Neural cell (in vitro differentiated cells): ENCODE data around the gene STUB1. TPM values are rescaled to one million over a fixed set of nuclear protein-coding genes. Genes with fewer than 3 reads are reported as not detected.

Experiments used
- H2AFZ ChIP-seq: fragments of 200-600, 300-800 bp; sonication (generic), shearing (Covaris generic); 2 replicates; pipeline ENCODE4 v1.6.0; 2014; ENCODE audit warnings: low read depth, mild to moderate bottlenecking, antibody characterized with exemption, low read length, moderate library complexity
- H3F3A ChIP-seq: fragments of 200-600 bp; shearing (Covaris generic); 2 replicates; pipeline ENCODE4 v1.6.1; 2016; ENCODE audit warnings: mild to moderate bottlenecking, moderate library complexity, mixed read lengths, antibody characterized with exemption, low read length; ENCODE audit not compliant: insufficient read depth, poor library complexity, severe bottlenecking
- H3K27ac ChIP-seq: fragments of 200-600, 300-800 bp; sonication (generic), shearing (Covaris generic); 2 replicates; pipeline ENCODE4 v1.5.1; 2014; ENCODE audit warnings: mild to moderate bottlenecking, low read length, moderate library complexity
- H3K27me3 ChIP-seq: fragments of 300-800, 200-600 bp; sonication (generic), shearing (Covaris generic); 2 replicates; pipeline ENCODE4 v1.6.0; 2014; ENCODE audit warnings: mild to moderate bottlenecking, low read depth, low read length, moderate library complexity; ENCODE audit not compliant: insufficient read depth
- H3K36me3 ChIP-seq: fragments of 300-800, 200-600 bp; sonication (generic), shearing (Covaris generic); 2 replicates; pipeline ENCODE4 v1.5.1; 2014; ENCODE audit warnings: mild to moderate bottlenecking, antibody characterized with exemption, low read length, moderate library complexity; ENCODE audit not compliant: insufficient read depth
- H3K4me2 ChIP-seq: fragments of 300-800, 200-600 bp; sonication (generic), shearing (Covaris generic); 2 replicates; pipeline ENCODE4 v1.6.0; 2014; ENCODE audit warnings: mild to moderate bottlenecking, low read length
- H3K4me3 ChIP-seq: fragments of 300-800, 200-600 bp; sonication (generic), shearing (Covaris generic); 2 replicates; pipeline ENCODE4 v1.5.1; 2014; ENCODE audit warnings: mild to moderate bottlenecking, low read length, moderate library complexity
- H3K79me2 ChIP-seq: fragments of 200-600 bp; shearing (Covaris generic); replicated peaks from 2 replicates; pipeline ENCODE4 v1.6.0; 2014; ENCODE audit warnings: mild to moderate bottlenecking, low read length, moderate library complexity; ENCODE audit not compliant: insufficient read depth
- H3K9ac ChIP-seq: fragments of 300-800, 200-600 bp; sonication (generic), shearing (Covaris generic); 2 replicates; pipeline ENCODE4 v1.6.1; 2016; ENCODE audit warnings: mild to moderate bottlenecking, low read length, mixed read lengths
- H3K9me2 ChIP-seq: fragments of 200-600 bp; shearing (Covaris generic); 2 replicates; pipeline ENCODE4 v1.6.1; 2016; ENCODE audit warnings: mild to moderate bottlenecking, low read length, mixed read lengths; ENCODE audit not compliant: insufficient read depth
- H3K9me3 ChIP-seq: fragments of 200-600, 300-800 bp; sonication (generic), shearing (Covaris generic); 2 replicates; pipeline ENCODE4 v1.6.1; 2016; ENCODE audit warnings: mild to moderate bottlenecking, mixed run types, low read length, moderate library complexity, mixed read lengths
- H4K20me1 ChIP-seq: fragments of 200-600 bp; shearing (Covaris generic); 2 replicates; pipeline ENCODE4 v1.6.1; 2016; ENCODE audit warnings: mild to moderate bottlenecking, mixed run types; ENCODE audit not compliant: insufficient read depth
- CTCF ChIP-seq: fragments of 450-650 bp; IDR thresholded peaks from 2 replicates; pipeline ENCODE4 v1.5.1; 2014; ENCODE audit warnings: antibody characterized with exemption, mild to moderate bottlenecking, moderate library complexity; ENCODE audit not compliant: poor library complexity, severe bottlenecking
- EP300 ChIP-seq: fragments of 450-650 bp; conservative IDR thresholded peaks from 2 replicates; pipeline ENCODE4 v1.6.1; 2014; ENCODE audit warnings: antibody characterized with exemption, mild to moderate bottlenecking, moderate library complexity; ENCODE audit not compliant: poor library complexity, severe bottlenecking
- EZH2 ChIP-seq: fragments of 200-600, 300-800 bp; shearing (Covaris generic), sonication (generic); IDR thresholded peaks from 2 replicates; pipeline ENCODE4 v1.6.1; 2014; ENCODE audit warnings: antibody characterized with exemption, low read length, borderline replicate concordance, mild to moderate bottlenecking; ENCODE audit not compliant: insufficient read depth, poor library complexity, severe bottlenecking
- MXI1 ChIP-seq: fragments of 450-650 bp; conservative IDR thresholded peaks from 2 replicates; pipeline ENCODE4 v1.6.1; 2014; ENCODE audit warnings: antibody characterized with exemption, mild to moderate bottlenecking; ENCODE audit not compliant: poor library complexity, severe bottlenecking
- POLR2AphosphoS5 ChIP-seq: IDR thresholded peaks from 2 replicates; pipeline ENCODE4 v1.6.1; 2012
- RAD21 ChIP-seq: fragments of 450-650 bp; conservative IDR thresholded peaks from 2 replicates; pipeline ENCODE4 v1.6.1; 2014; ENCODE audit warnings: antibody characterized with exemption, mild to moderate bottlenecking, moderate library complexity
- REST ChIP-seq: IDR thresholded peaks from 2 replicates; pipeline ENCODE4 v1.6.1; 2012; ENCODE audit warnings: borderline replicate concordance
- SMC3 ChIP-seq: fragments of 450-650 bp; conservative IDR thresholded peaks from 2 replicates; pipeline ENCODE4 v1.6.1; 2014; ENCODE audit warnings: antibody characterized with exemption, mild to moderate bottlenecking, moderate library complexity; ENCODE audit not compliant: poor library complexity
- TAF1 ChIP-seq: IDR thresholded peaks from 2 replicates; pipeline ENCODE4 v1.6.1; 2012; ENCODE audit warnings: low read depth
- polyA plus RNA-seq: library from polyadenylated mRNA; depleted of rRNA; stranded (reverse); fragments of >200 nt; gene quantifications from 2 replicates; pipeline ENCODE4 v1.2.3, GENCODE V29; 2014

STUB1 gene
- polyA plus RNA-seq, 1 donor from 2014 or later: 120 TPM

GRCh38 chr16:684071-684794, 4.0 kb downstream of the STUB1 start, which contains the start of gene JMJD8:
Gene JMJD8 (minus strand): TSS chr16:684334. CDS start chr16:684319, 15 bp downstream.
- Histone ChIP-seq H3K27me3 (no peaks in the 10 kb centered on the region), H3K9me2 (no peaks in the 10 kb centered on the region), H3F3A (no peaks in the 10 kb centered on the region), H3K36me3 (no peaks in the 10 kb centered on the region), H2AFZ (peak within 1 kb of the TSS; percentile 4), H3K27ac (peak within 1 kb of the TSS; percentile 61), H3K9ac (peak within 1 kb of the TSS; percentile 52), H3K4me3 (peak within 1 kb of the TSS; percentile 71), H3K4me2 (no peak within 1 kb of the TSS), H3K9me3 (no peaks in the 10 kb centered on the region), H4K20me1 (peaks cover 6% of the 10 kb centered on the region), H3K79me2 (peaks cover 21% of the 10 kb centered on the region)
- TF ChIP-seq EP300 (peak; percentile 55), POLR2AphosphoS5 (peak; percentile 55), CTCF (peak; percentile 7), SMC3 (no peak), RAD21 (no peak), EZH2 (no peak), REST (no peak), TAF1 (no peak), MXI1 (peak; percentile 86)

- H3K27me3 ChIP-seq: no peaks in the 10 kb centered on the region
- H2AFZ ChIP-seq: no peak overlapping the region
- H3K36me3 ChIP-seq: no peaks in the 10 kb centered on the region
- H3K9ac ChIP-seq: no peak overlapping the region
- no peaks in the 10 kb centered on the region for H3K9me3 ChIP-seq
- peak overlapping the region; percentile 71 for H3K4me3 ChIP-seq
- H3K79me2 ChIP-seq: peaks cover 25% of the 10 kb centered on the region
- H3K27ac ChIP-seq: no peak overlapping the region
- H3K4me2 ChIP-seq: no peak overlapping the region
- no peaks in the 10 kb centered on the region for H3K9me2 ChIP-seq
- TF ChIP-seq TAF1: no peak
- TF ChIP-seq REST: no peak
- no peak for TF ChIP-seq SMC3
- TF ChIP-seq RAD21: no peak
- TF ChIP-seq MXI1: no peak
- TF ChIP-seq EP300: no peak
- TF ChIP-seq CTCF: no peak
- no peak for TF ChIP-seq POLR2AphosphoS5
- TF ChIP-seq EZH2: no peak
- H4K20me1 ChIP-seq: peaks cover 6% of the 10 kb centered on the region
- H3F3A ChIP-seq: no peaks in the 10 kb centered on the region
Observed at GRCh38 chr16:684961-685696, 4.9 kb downstream of the STUB1 start.
